ENCODE results near the gene CRBN. TPM values are rescaled to one million over a fixed set of nuclear protein-coding genes. Genes with fewer than 3 reads are reported as not detected.

CRBN gene
- total RNA-seq, 1 donor from 2014 or later, result 52.6 TPM

DNA sequence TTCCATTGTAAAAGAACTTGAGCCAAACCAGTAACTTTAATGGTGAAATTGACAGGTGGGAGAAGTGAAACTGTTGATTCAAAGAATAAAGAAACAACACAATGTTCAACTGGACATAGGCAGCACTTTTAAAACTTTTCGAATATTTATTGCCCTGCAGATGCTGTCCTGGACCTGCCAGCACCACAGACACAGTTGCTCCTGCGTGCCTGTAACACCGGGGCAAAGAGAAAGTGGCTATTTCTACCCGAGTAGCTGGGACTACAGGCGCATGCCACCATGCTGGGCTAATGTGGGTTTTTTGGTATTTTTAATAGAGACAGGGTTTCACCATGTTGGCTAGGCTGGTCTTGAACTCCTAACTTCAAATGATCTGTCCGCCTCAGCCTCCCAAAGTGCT, 76.7 kb downstream of the CRBN start:
- Mint-ChIP-seq H3K27me3 (ENCODE audit: unreplicated experiment) (no peaks in the 10 kb centered on the region), H3K4me1 (ENCODE audit: low read depth, unreplicated experiment) (no peaks in the 10 kb centered on the region), H3K9me3 (ENCODE audit: unreplicated experiment) (no peaks in the 10 kb centered on the region), H3K36me3 (ENCODE audit: unreplicated experiment) (no peaks in the 10 kb centered on the region), H3K27ac (ENCODE audit: unreplicated experiment) (no peak overlapping the region), H3K4me3 (ENCODE audit: unreplicated experiment) (no peak overlapping the region)
- TF ChIP-seq, protein P1, sequence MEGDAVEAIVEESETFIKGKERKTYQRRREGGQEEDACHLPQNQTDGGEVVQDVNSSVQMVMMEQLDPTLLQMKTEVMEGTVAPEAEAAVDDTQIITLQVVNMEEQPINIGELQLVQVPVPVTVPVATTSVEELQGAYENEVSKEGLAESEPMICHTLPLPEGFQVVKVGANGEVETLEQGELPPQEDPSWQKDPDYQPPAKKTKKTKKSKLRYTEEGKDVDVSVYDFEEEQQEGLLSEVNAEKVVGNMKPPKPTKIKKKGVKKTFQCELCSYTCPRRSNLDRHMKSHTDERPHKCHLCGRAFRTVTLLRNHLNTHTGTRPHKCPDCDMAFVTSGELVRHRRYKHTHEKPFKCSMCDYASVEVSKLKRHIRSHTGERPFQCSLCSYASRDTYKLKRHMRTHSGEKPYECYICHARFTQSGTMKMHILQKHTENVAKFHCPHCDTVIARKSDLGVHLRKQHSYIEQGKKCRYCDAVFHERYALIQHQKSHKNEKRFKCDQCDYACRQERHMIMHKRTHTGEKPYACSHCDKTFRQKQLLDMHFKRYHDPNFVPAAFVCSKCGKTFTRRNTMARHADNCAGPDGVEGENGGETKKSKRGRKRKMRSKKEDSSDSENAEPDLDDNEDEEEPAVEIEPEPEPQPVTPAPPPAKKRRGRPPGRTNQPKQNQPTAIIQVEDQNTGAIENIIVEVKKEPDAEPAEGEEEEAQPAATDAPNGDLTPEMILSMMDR (IDR thresholded peaks at IDR 0.05; ENCODE audit: partially characterized antibody, unreplicated experiment), result no peak
- DNase-seq, result no peak

DNA sequence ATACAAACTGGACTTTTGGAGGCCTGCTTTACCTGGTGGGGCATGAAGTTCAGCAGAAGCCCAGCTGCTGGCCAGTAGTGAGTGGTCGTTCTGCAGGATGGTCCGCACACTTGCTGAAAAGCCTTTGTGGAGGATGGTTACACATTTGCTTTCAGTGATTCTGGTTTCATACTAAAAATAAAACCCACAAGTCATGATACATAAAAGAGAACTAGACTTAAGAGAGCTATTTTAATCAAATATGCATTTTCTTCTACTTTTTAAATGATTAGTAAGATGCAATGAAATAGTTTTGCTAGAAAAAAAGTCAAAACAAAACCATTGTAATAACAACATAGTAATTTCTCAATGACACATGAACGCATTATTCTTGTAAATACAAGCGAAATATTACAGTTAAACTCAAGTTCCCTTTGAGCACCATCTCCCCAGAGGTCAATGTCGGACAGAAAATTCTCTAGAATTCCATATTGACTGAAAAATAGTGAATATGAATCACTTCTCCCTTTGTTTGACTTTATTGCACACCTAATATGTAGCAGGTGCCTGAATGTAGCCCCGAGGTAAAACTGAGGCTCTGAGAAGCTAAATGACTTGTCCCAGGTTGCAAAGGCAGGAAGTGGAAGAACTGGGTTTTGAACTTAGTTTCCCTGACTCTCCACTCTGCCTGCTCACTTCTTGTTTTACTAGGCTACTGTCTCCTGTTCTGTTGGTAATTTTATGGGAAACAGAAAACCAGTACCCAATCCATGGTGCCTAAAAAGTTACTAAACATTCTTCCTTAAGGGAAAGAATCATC, 77.6 kb downstream of the CRBN start:
- no peak overlapping the region for H3K4me3 Mint-ChIP-seq (ENCODE audit: unreplicated experiment)
- TF ChIP-seq, protein P1 (IDR thresholded peaks at IDR 0.05; ENCODE audit: partially characterized antibody, unreplicated experiment), result no peak
- H3K36me3 Mint-ChIP-seq (ENCODE audit: unreplicated experiment), result no peaks in the 10 kb centered on the region
- H3K27me3 Mint-ChIP-seq (ENCODE audit: unreplicated experiment), result no peaks in the 10 kb centered on the region
- DNase-seq, result no peak
- no peaks in the 10 kb centered on the region for H3K4me1 Mint-ChIP-seq (ENCODE audit: low read depth, unreplicated experiment)
- no peak overlapping the region for H3K27ac Mint-ChIP-seq (ENCODE audit: unreplicated experiment)
- H3K9me3 Mint-ChIP-seq (ENCODE audit: unreplicated experiment), result no peaks in the 10 kb centered on the region

Other genes with a start within 250 kb of the CRBN start
- not detected for gene IL5RA, start 69.3 kb downstream of the CRBN start, total RNA-seq (ENCODE audit: unreplicated experiment)
- 27.3 TPM for gene TRNT1, start 52.8 kb downstream of the CRBN start, total RNA-seq (ENCODE audit: unreplicated experiment)